ENCODE measurements around the gene YARS1. TPM values are rescaled to one million over a fixed set of nuclear protein-coding genes. Genes with fewer than 3 reads are reported as not detected.

Gene YARS1
- total RNA-seq, 1 donor from 2014 or later: 219 TPM

DNA sequence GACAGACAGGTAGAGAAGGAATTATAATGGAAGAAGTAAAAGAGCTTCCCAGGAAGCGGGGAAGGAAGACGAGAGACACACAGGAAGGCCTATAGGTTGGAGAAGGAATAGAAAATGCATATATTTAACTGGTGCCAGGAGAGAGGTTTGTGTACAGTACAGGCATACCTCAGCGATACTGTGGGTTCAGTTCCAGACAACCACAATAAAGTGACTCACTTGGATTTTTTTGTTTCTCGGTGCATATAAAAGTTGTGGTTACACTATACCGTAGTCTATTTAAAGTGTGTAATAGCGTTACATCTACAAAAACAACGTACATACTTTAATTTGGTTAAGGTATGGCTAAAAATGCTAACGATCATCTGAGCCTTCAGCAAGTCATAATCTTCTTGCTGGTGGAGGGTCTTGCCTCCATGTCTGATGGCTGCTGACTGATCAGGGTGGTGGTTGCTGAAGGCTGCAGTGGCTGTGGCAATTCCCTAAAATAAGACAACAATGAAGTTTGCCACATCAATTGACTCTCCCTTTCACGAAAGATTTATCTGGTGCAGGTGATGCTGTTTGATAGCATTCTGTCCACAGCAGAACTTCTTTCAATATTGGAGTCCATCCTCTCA is 16.0 kb downstream of the YARS1 start:
- Histone ChIP-seq H3K4me1 (ENCODE audit: insufficient read depth, low read length) (peaks cover 46% of the 10 kb centered on the region), H4K20me1 (ENCODE audit: insufficient read depth, low read length) (peaks cover 8% of the 10 kb centered on the region), H3K36me3 (ENCODE audit: insufficient read depth, low read length) (peaks cover 13% of the 10 kb centered on the region), H3K79me2 (ENCODE audit: insufficient read depth, low read length) (peaks cover 33% of the 10 kb centered on the region), H3K9me3 (ENCODE audit: insufficient read depth, low read depth, low read length) (no peaks in the 10 kb centered on the region), H3K9ac (ENCODE audit: low read length) (peak overlapping the region; percentile 52), H3K27me3 (ENCODE audit: insufficient read depth, low read length) (no peaks in the 10 kb centered on the region), H3K4me3 (ENCODE audit: insufficient read depth, low read depth, low read length) (peak overlapping the region; percentile 13), H2AFZ (ENCODE audit: low read depth, low read length) (no peak overlapping the region), H3K27ac (ENCODE audit: low read depth, low read length) (peak overlapping the region; percentile 93), H3K4me2 (ENCODE audit: low read length) (peak overlapping the region; percentile 65)
- Mint-ChIP-seq H3K27me3 (ENCODE audit: low read depth, unreplicated experiment) (no peaks in the 10 kb centered on the region), H3K4me3 (ENCODE audit: unreplicated experiment) (no peak overlapping the region), H3K4me1 (ENCODE audit: low read depth, unreplicated experiment) (peaks cover 21% of the 10 kb centered on the region), H3K36me3 (ENCODE audit: low read depth, unreplicated experiment) (peaks cover 38% of the 10 kb centered on the region), H3K9me3 (ENCODE audit: unreplicated experiment) (no peaks in the 10 kb centered on the region), H3K27ac (ENCODE audit: unreplicated experiment) (peak overlapping the region; percentile 23)
- TF ChIP-seq, protein P1, sequence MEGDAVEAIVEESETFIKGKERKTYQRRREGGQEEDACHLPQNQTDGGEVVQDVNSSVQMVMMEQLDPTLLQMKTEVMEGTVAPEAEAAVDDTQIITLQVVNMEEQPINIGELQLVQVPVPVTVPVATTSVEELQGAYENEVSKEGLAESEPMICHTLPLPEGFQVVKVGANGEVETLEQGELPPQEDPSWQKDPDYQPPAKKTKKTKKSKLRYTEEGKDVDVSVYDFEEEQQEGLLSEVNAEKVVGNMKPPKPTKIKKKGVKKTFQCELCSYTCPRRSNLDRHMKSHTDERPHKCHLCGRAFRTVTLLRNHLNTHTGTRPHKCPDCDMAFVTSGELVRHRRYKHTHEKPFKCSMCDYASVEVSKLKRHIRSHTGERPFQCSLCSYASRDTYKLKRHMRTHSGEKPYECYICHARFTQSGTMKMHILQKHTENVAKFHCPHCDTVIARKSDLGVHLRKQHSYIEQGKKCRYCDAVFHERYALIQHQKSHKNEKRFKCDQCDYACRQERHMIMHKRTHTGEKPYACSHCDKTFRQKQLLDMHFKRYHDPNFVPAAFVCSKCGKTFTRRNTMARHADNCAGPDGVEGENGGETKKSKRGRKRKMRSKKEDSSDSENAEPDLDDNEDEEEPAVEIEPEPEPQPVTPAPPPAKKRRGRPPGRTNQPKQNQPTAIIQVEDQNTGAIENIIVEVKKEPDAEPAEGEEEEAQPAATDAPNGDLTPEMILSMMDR (IDR thresholded peaks at IDR 0.05; ENCODE audit: insufficient read depth, low read depth, low read length): no peak
- DNase-seq (ENCODE audit: low read depth) (peak; percentile 91), FAIRE-seq (peak; percentile 86)

DNA sequence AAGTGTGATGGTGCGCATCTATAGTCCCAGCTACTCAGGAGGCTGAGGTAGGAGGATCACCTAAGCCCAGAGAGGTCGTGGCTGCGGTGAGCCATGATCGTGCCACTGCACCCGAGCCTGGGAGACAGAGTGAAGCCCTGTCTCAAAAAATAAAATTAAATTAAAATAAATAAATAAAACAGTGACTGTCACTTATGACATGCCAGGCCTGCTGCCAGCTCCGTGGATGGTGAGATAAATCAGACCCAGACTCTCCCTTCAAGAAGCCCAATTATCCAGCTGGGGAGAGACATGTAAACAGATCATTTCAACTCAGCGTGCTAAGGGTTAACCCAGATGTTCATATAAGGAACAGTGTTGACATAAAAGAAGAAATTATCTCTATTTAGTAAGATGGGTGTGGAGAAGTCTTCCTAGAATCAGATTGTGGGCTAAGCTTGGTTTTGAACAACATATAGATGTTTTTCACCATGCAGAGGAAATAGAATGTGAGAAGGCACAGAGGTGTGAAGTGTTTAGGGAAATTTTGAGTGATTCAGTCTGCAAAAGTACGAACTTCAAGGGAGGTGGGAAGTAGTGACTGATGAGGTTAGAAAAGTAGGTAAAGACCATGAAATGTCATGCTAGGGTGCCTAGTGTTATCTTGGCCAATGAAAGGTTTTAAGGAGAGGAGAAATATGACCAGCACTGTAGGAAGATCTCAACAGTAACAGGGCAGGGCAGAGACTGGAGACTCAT is 18.3 kb downstream of the YARS1 start:
- Histone ChIP-seq H3K4me2 (ENCODE audit: low read length) (peak overlapping the region; percentile 76), H3K9me3 (ENCODE audit: insufficient read depth, low read depth, low read length) (no peaks in the 10 kb centered on the region), H3K36me3 (ENCODE audit: insufficient read depth, low read length) (peaks cover 8% of the 10 kb centered on the region), H3K4me3 (ENCODE audit: insufficient read depth, low read depth, low read length) (no peak overlapping the region), H3K9ac (ENCODE audit: low read length) (peak overlapping the region; percentile 77), H2AFZ (ENCODE audit: low read depth, low read length) (no peak overlapping the region), H3K27ac (ENCODE audit: low read depth, low read length) (peak overlapping the region; percentile 93), H3K4me1 (ENCODE audit: insufficient read depth, low read length) (peaks cover 46% of the 10 kb centered on the region), H3K27me3 (ENCODE audit: insufficient read depth, low read length) (no peaks in the 10 kb centered on the region), H3K79me2 (ENCODE audit: insufficient read depth, low read length) (peaks cover 27% of the 10 kb centered on the region), H4K20me1 (ENCODE audit: insufficient read depth, low read length) (peaks cover 4% of the 10 kb centered on the region)
- H3K4me3 Mint-ChIP-seq (ENCODE audit: unreplicated experiment): no peak overlapping the region
- H3K27ac Mint-ChIP-seq (ENCODE audit: unreplicated experiment): no peak overlapping the region
- peaks cover 21% of the 10 kb centered on the region for H3K4me1 Mint-ChIP-seq (ENCODE audit: low read depth, unreplicated experiment)
- TF ChIP-seq, protein P1 (IDR thresholded peaks at IDR 0.05; ENCODE audit: insufficient read depth, low read depth, low read length): no peak
- no peak for TF ChIP-seq EZH2 (IDR thresholded peaks at IDR 0.05; ENCODE audit: insufficient read depth, low read length)
- no peaks in the 10 kb centered on the region for H3K9me3 Mint-ChIP-seq (ENCODE audit: unreplicated experiment)
- DNase-seq (ENCODE audit: low read depth) (no peak), FAIRE-seq (no peak)
- H3K27me3 Mint-ChIP-seq (ENCODE audit: low read depth, unreplicated experiment): no peaks in the 10 kb centered on the region
- peaks cover 37% of the 10 kb centered on the region for H3K36me3 Mint-ChIP-seq (ENCODE audit: low read depth, unreplicated experiment)

DNA sequence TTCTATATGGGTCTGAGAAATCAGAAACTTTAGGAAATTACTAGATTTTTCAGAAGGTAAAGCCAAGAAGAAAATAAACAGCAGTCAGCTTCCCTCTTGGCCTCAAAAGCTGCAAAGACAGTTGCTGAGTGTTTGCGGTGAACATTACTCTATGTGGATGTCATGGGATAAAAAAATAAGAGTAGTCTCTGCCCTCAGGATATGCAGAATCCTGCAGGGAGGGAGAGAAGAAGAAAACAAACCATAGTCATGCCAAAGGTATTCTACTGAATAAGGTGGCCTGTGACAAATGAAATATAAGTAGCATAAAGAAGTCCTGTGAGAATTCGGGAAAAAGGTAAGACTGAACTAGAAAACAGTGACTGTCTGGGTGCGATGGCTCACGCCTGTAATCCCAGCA is 19.0 kb downstream of the YARS1 start:
- Histone ChIP-seq H3K9ac (ENCODE audit: low read length) (peak overlapping the region; percentile 77), H3K27me3 (ENCODE audit: insufficient read depth, low read length) (no peaks in the 10 kb centered on the region), H3K27ac (ENCODE audit: low read depth, low read length) (peak overlapping the region; percentile 93), H2AFZ (ENCODE audit: low read depth, low read length) (no peak overlapping the region), H3K4me3 (ENCODE audit: insufficient read depth, low read depth, low read length) (no peak overlapping the region), H3K4me1 (ENCODE audit: insufficient read depth, low read length) (peaks cover 46% of the 10 kb centered on the region), H3K36me3 (ENCODE audit: insufficient read depth, low read length) (peaks cover 8% of the 10 kb centered on the region), H4K20me1 (ENCODE audit: insufficient read depth, low read length) (peaks cover 4% of the 10 kb centered on the region), H3K4me2 (ENCODE audit: low read length) (peak overlapping the region; percentile 76), H3K9me3 (ENCODE audit: insufficient read depth, low read depth, low read length) (no peaks in the 10 kb centered on the region), H3K79me2 (ENCODE audit: insufficient read depth, low read length) (peaks cover 27% of the 10 kb centered on the region)
- H3K9me3 Mint-ChIP-seq (ENCODE audit: unreplicated experiment): no peaks in the 10 kb centered on the region
- no peaks in the 10 kb centered on the region for H3K27me3 Mint-ChIP-seq (ENCODE audit: low read depth, unreplicated experiment)
- TF ChIP-seq EZH2 (IDR thresholded peaks at IDR 0.05; ENCODE audit: insufficient read depth, low read length): no peak
- TF ChIP-seq, protein P1 (IDR thresholded peaks at IDR 0.05; ENCODE audit: insufficient read depth, low read depth, low read length): no peak
- H3K27ac Mint-ChIP-seq (ENCODE audit: unreplicated experiment): no peak overlapping the region
- H3K4me1 Mint-ChIP-seq (ENCODE audit: low read depth, unreplicated experiment): peaks cover 21% of the 10 kb centered on the region
- peak; percentile 85 for DNase-seq (ENCODE audit: low read depth)
- no peak for FAIRE-seq
- H3K36me3 Mint-ChIP-seq (ENCODE audit: low read depth, unreplicated experiment): peaks cover 32% of the 10 kb centered on the region
- H3K4me3 Mint-ChIP-seq (ENCODE audit: unreplicated experiment): no peak overlapping the region

Measured in astrocyte (in vitro differentiated cells and primary cell).